PC-3 (cell line): Measurements from ENCODE around the gene CDC42EP2. TPM values are rescaled to one million over a fixed set of nuclear protein-coding genes. Genes with fewer than 3 reads are reported as not detected.

Experiments used
- ATAC-seq: fragments of 200-7000 bp; cut with Tn5 transposase; 2 replicates; pipeline ENCODE4 v1.9.1; 2020; ENCODE audit warnings: mild to moderate bottlenecking, moderate library complexity
- BruUV-seq: library from RNA; stranded (reverse); fragments of 400-500 nt; replicated peaks from 2 replicates; lab custom pipeline; 2021; lab: Mats Ljungman, UMichigan
- CTCF ChIA-PET: fragments of 300-600 bp; sonication (Branson Sonifier 250); formaldehyde crosslinking; loops from one replicate; lab custom pipeline; 2022; ENCODE audit warnings: antibody characterized with exemption; lab: Charles Lee
- POLR2A ChIA-PET: fragments of 300-600 bp; sonication (Branson Sonifier 250); formaldehyde crosslinking; loops from one replicate; lab custom pipeline; 2022; ENCODE audit warnings: antibody characterized with exemption; ENCODE audit not compliant: unreplicated experiment; lab: Charles Lee
- DNase-seq: peaks from one replicate; pipeline ENCODE4 v3.0.0-alpha.2; 2015
- H2AFZ ChIP-seq: fragments of 300-600 bp; sonication (generic); 2 replicates; pipeline ENCODE4 v1.6.0; 2016; ENCODE audit warnings: antibody characterized with exemption, low read length
- H3F3A ChIP-seq: fragments of 300-600 bp; sonication (generic); one replicate; pipeline ENCODE4 v1.6.0; 2017; ENCODE audit warnings: antibody characterized with exemption, low read length, control low read depth, mild to moderate bottlenecking; ENCODE audit not compliant: unreplicated experiment
- H3K27ac ChIP-seq: fragments of 300-600 bp; sonication (generic); 2 replicates; pipeline ENCODE4 v1.5.1; 2016; ENCODE audit warnings: mild to moderate bottlenecking, low read length
- H3K27me3 ChIP-seq: fragments of 300-600 bp; sonication (generic); 2 replicates; pipeline ENCODE4 v1.6.1; 2016; ENCODE audit warnings: low read length, mixed read lengths
- H3K36me3 ChIP-seq: fragments of 300-600 bp; sonication (generic); 2 replicates; pipeline ENCODE4 v1.6.1; 2016; ENCODE audit warnings: low read depth, mixed run types, low read length, mixed read lengths
- H3K4me1 ChIP-seq: fragments of 300-600 bp; sonication (generic); 2 replicates; pipeline ENCODE4 v1.5.1; 2016; ENCODE audit warnings: low read length; ENCODE audit not compliant: insufficient read depth
- H3K4me2 ChIP-seq: fragments of 300-600 bp; sonication (generic); 2 replicates; pipeline ENCODE4 v1.6.0; 2016; ENCODE audit warnings: low read length
- H3K4me3 ChIP-seq: fragments of 300-600 bp; sonication (generic); 2 replicates; pipeline ENCODE4 v1.5.1; 2016; ENCODE audit warnings: mild to moderate bottlenecking, low read length, mixed read lengths
- H3K79me2 ChIP-seq: fragments of 300-600 bp; sonication (generic); 2 replicates; pipeline ENCODE4 v1.6.1; 2017; ENCODE audit warnings: low read length, mixed read lengths
- H3K9ac ChIP-seq: fragments of 300-600 bp; sonication (generic); 2 replicates; pipeline ENCODE4 v1.6.0; 2016; ENCODE audit warnings: mild to moderate bottlenecking, low read length
- H3K9me2 ChIP-seq: fragments of 300-600 bp; sonication (generic); replicated peaks from 2 replicates; pipeline ENCODE4 v1.6.1; 2016; ENCODE audit warnings: mixed run types, low read length, mixed read lengths
- H3K9me3 ChIP-seq: fragments of 300-600 bp; sonication (generic); 2 replicates; pipeline ENCODE4 v1.6.1; 2016; ENCODE audit warnings: low read length, mixed read lengths
- H4K20me1 ChIP-seq: fragments of 300-600 bp; sonication (generic); 2 replicates; pipeline ENCODE4 v1.6.1; 2016; ENCODE audit warnings: low read length, mixed read lengths
- EZH2 ChIP-seq: fragments of 300-600 bp; sonication (generic); IDR thresholded peaks from one replicate; pipeline ENCODE4 v1.6.1; 2017; ENCODE audit warnings: antibody characterized with exemption, mild to moderate bottlenecking, low read length; ENCODE audit not compliant: unreplicated experiment
- EZH2phosphoT487 ChIP-seq: fragments of 300-600 bp; sonication (generic); IDR thresholded peaks from 2 replicates; pipeline ENCODE4 v1.6.1; 2018; ENCODE audit warnings: mild to moderate bottlenecking, antibody characterized with exemption, low read length, borderline replicate concordance
- intact Hi-C: fragments of 100-400 bp; cut with micrococcal nuclease; formaldehyde crosslinking; loops from 2 replicates; pipeline ENCODE4 v1.9.0; 2023
- total RNA-seq: library from RNA; depleted of rRNA; stranded (reverse); fragments of >200 nt; gene quantifications from 2 replicates; pipeline ENCODE4 v1.2.3, GENCODE V29; 2014
- TF ChIP-seq, protein P1 (sequence below): fragments of 300-600 bp; sonication (generic); conservative IDR thresholded peaks from 2 replicates; pipeline ENCODE4 v1.5.1; 2017; ENCODE audit warnings: antibody characterized with exemption, low read depth, mild to moderate bottlenecking, low read length

The CDC42EP2 gene
- total RNA-seq, 1 experiment from 2014 or later, result 25.7 TPM

- Histone ChIP-seq H3F3A (no peaks in the 10 kb centered on the region), H3K27me3 (no peaks in the 10 kb centered on the region), H3K27ac (no peak overlapping the region), H3K4me2 (no peak overlapping the region), H4K20me1 (no peaks in the 10 kb centered on the region), H3K9me3 (no peaks in the 10 kb centered on the region), H3K9ac (no peak overlapping the region), H3K4me1 (peaks cover 17% of the 10 kb centered on the region), H2AFZ (no peak overlapping the region), H3K9me2 (no peaks in the 10 kb centered on the region), H3K79me2 (no peaks in the 10 kb centered on the region), H3K4me3 (no peak overlapping the region), H3K36me3 (peaks cover 59% of the 10 kb centered on the region)
- CTCF ChIA-PET, result interaction anchor here (0.5 kb wide), 1 partner anchor 38 kb away, joined by 8 read pairs; no protein-coding TSS in a partner anchor
- ATAC-seq, result no peak
- intact Hi-C loops, result no loop called here
- DNase-seq, result no peak
- POLR2A ChIA-PET, result interaction anchor here (0.6 kb wide), 2 partner anchors 9 to 13 kb away, joined by 4 to 13 read pairs; no protein-coding TSS in a partner anchor
- TF ChIP-seq, protein P1, sequence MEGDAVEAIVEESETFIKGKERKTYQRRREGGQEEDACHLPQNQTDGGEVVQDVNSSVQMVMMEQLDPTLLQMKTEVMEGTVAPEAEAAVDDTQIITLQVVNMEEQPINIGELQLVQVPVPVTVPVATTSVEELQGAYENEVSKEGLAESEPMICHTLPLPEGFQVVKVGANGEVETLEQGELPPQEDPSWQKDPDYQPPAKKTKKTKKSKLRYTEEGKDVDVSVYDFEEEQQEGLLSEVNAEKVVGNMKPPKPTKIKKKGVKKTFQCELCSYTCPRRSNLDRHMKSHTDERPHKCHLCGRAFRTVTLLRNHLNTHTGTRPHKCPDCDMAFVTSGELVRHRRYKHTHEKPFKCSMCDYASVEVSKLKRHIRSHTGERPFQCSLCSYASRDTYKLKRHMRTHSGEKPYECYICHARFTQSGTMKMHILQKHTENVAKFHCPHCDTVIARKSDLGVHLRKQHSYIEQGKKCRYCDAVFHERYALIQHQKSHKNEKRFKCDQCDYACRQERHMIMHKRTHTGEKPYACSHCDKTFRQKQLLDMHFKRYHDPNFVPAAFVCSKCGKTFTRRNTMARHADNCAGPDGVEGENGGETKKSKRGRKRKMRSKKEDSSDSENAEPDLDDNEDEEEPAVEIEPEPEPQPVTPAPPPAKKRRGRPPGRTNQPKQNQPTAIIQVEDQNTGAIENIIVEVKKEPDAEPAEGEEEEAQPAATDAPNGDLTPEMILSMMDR, result no peak
- TF ChIP-seq EZH2 (no peak), EZH2phosphoT487 (no peak)
- no TSS peak for BruUV-seq
Measured at GRCh38 chr11:65288706-65289536, 25.7 kb upstream of the CDC42EP2 start.

DNA sequence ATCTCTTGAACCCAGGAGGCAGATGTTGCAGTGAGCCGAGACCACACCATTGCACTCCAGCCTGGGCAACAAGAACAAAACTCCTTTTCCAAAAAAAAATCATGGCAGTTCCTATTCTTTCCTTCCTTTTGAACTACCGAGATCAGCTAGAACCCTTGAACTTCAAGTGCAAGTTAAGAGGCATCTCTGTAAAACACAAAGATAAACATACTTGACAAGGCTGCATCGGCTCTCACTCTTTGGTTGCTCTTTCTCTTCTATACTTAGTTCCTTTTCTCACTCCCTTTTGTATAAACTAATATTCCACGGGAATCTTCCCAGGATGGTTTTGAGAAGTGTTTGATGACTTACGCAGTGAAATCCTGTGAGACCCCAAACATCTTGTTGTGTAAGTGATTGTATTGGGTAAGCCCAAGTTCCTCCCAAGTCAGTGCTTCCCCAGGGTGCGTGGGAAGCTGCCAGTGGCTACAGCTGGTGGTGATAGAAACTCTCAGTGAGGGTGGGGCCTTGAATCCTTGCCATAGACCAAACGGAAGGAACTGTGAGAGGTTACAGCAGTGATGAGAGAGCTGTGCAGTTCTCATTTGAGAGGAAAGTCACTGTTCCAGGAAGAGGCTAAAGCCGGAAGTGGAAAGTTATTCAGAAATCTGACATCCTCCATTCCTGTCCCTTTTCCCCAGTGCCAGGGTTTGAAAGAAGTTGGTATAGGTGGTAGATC is 24.1 kb upstream of the CDC42EP2 start:
- DNase-seq (peak; percentile 41), ATAC-seq (peak; percentile 78)
- H3F3A ChIP-seq, result no peaks in the 10 kb centered on the region
- intact Hi-C loops, result no loop called here
- H3K27ac ChIP-seq, result peak overlapping the region; percentile 63
- H3K36me3 ChIP-seq, result peaks cover 66% of the 10 kb centered on the region
- H3K9me2 ChIP-seq, result no peaks in the 10 kb centered on the region
- BruUV-seq, result TSS peak; percentile 55
- CTCF ChIA-PET, result interaction anchor here (0.8 to 1.0 kb wide), 2 partner anchors 11 to 15 kb away, joined by 6 to 18 read pairs; no protein-coding TSS in a partner anchor
- H3K9me3 ChIP-seq, result no peaks in the 10 kb centered on the region
- H3K4me2 ChIP-seq, result peak overlapping the region; percentile 53
- POLR2A ChIA-PET, result no interaction called here
- H2AFZ ChIP-seq, result no peak overlapping the region
- no peaks in the 10 kb centered on the region for H3K27me3 ChIP-seq
- TF ChIP-seq, protein P1, result no peak
- H3K79me2 ChIP-seq, result no peaks in the 10 kb centered on the region
- H3K9ac ChIP-seq, result peak overlapping the region; percentile 34; the same call in 1 of the 2 replicates
- H4K20me1 ChIP-seq, result no peaks in the 10 kb centered on the region
- no peak overlapping the region for H3K4me3 ChIP-seq
- peaks cover 17% of the 10 kb centered on the region for H3K4me1 ChIP-seq
